Esophagus squamous epithelium (tissue), 4 donors: ENCODE data around the gene ITGA11.

Source experiments
- POLR2A ChIP-seq, 4 donors: fragments of 450-650 bp; IDR thresholded peaks; one replicate each; pipeline ENCODE4 v1.6.1; 2017; ENCODE audit warnings: antibody characterized with exemption in 4 of 4, mild to moderate bottlenecking in 4 of 4, moderate library complexity in 3 of 4
- TF ChIP-seq, protein P1 (sequence below), 6 experiments: fragments of 450-650 bp in 4 of 6; fragments of 200-600 bp in 2 of 6; sonication (generic) in 2 of 6; IDR thresholded peaks; one replicate each; pipeline ENCODE4 v1.5.1; 2016 to 2019; ENCODE audit warnings: antibody characterized with exemption in 6 of 6, mild to moderate bottlenecking in 4 of 6, moderate library complexity in 4 of 6

GRCh38 chr15:68414206-68414555 lies 17.8 kb downstream of the ITGA11 start:
- TF ChIP-seq, protein P1, sequence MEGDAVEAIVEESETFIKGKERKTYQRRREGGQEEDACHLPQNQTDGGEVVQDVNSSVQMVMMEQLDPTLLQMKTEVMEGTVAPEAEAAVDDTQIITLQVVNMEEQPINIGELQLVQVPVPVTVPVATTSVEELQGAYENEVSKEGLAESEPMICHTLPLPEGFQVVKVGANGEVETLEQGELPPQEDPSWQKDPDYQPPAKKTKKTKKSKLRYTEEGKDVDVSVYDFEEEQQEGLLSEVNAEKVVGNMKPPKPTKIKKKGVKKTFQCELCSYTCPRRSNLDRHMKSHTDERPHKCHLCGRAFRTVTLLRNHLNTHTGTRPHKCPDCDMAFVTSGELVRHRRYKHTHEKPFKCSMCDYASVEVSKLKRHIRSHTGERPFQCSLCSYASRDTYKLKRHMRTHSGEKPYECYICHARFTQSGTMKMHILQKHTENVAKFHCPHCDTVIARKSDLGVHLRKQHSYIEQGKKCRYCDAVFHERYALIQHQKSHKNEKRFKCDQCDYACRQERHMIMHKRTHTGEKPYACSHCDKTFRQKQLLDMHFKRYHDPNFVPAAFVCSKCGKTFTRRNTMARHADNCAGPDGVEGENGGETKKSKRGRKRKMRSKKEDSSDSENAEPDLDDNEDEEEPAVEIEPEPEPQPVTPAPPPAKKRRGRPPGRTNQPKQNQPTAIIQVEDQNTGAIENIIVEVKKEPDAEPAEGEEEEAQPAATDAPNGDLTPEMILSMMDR (IDR thresholded peaks at IDR 0.05), result no peak
- TF ChIP-seq POLR2A (IDR thresholded peaks at IDR 0.05), result no peak
